Forelimb muscle (tissue), 1 donor: ENCODE results near the gene SIGMAR1. TPM values are rescaled to one million over a fixed set of nuclear protein-coding genes. Genes with fewer than 3 reads are reported as not detected.
A peak's percentile ranks its signal among the peaks of the same experiment; 100 is the strongest.

Source experiments
- DNase-seq: peaks from one replicate; pipeline ENCODE4 v3.0.0-alpha.2; 2013; ENCODE audit warnings: low read depth
- polyA plus RNA-seq: library from polyadenylated mRNA; unstranded; fragments of 120-200 nt; gene quantifications from one replicate; pipeline ENCODE4 v1.2.1, GENCODE V29; 2013; ENCODE audit not compliant: insufficient read length

Gene SIGMAR1
- polyA plus RNA-seq, 1 donor: 47.3 TPM

DNA sequence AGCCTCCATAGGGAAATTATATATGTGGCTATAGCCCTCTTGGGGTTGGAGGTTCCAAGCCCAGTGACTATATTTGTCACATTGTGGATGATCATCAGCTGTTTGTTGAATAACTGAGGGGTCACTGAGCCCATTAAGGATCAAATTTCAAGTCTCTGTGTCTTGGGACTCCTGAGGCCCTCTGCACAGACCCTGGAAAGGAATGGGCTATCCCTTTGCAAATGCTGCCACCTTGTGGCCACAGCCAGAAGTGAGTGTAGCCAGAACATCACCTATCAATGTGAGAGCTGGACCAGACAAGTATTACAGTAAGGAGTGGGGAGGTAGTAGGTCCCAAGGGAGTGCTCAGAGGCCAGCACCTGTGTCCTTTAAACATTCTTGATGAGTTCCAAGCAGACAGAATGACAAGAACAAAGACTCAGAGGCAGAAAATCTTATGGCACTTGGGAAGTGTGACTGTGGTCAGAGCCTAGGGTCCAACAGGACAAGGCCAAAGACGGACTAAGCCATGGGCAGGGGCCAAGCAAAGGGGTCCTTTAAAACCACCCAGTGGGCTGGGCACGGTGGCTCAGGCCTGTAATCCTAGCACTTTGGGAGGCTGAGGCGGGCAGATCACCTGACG is 33.9 kb downstream of the SIGMAR1 start:
- DNase-seq: peak; percentile 66

DNA sequence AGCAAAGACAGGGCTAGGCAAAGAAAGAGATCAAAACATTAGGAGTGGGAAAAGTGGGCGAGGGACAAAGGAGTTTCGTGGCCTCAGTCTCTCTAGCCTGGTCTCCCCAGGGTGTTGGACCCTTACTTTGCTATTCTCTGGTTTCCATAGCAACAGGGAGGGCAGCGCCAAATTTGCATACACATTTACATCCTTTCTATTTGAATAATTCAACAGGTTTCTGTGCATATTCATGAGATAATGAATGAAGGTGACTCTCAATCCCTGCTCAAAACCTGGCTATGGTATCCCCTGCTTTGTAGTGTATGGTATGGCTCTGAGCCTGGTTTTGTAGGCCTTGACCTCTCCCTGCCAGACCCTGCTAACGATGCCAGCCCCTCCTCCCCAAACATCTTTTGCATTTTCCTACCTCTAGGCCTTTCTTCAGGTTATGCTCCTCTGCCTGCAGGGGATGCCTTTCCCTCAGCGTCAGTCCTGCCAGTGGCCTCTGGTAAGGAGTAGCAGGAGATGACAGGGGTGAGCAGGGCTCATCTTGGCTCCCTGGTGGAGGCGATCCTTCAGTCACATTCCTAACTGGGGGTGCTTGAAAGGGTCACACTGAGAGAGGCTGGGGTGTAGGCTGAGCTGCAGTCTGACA is 35.5 kb downstream of the SIGMAR1 start:
- no peak for DNase-seq

DNA sequence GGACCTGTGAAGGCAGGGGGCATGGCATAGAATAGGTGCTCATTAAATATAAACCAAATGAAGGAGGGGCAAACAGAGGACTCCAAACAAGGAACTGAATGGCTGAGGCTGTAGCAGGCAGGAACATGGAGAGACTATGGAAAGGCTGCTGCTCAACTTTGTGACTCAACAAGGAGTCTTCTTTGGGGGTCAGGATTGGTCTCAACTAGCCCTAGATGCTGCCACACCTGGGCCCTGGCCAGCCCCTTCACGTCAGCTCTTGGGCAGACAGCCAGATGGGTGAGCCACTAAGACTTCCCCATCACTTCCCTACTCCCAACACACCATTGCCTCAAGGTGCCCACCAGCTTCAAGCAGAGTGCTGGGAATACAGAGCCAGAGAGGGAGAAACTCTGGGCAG is 36.7 kb downstream of the SIGMAR1 start:
- no peak for DNase-seq

DNA sequence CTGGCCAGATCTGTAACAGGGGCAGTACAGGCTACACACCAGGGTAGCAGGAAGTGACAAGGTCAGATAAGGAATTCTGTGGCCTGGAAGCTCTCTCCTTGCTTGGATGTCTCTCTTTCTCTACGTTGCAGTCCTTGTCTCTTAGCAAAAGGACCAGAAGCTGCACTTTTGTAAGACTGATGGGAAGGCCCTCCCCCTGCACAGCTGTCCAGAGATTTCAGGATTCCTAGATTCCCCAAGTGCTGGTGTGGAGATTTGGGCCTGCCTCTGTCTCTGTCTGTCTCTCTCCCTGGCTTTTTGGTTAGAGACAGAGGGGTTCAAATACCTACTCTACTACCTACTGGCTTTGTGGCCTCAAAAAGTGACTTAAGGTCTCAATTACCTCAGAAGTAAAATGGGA is 38.0 kb downstream of the SIGMAR1 start:
- DNase-seq: no peak

DNA sequence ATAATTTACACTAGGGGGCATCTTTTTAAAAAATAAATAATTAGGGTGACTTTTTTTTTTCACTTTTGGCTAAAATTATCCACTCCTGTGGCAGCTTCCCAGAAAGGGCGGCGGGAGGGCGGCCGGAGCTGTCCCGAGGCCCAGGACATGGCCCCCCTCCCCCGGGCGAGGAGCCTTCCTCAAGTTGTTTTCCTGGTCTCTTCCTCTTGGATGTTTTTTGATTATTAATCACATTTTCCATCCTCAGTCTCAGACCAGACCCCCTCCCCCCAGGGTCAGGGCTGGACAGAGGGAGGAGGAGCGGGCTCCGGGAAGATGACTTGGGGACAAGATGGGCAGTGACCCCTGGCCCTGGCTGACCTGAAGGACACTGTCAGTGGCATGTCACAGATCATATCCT is 43.4 kb downstream of the SIGMAR1 start:
- DNase-seq: no peak

DNA sequence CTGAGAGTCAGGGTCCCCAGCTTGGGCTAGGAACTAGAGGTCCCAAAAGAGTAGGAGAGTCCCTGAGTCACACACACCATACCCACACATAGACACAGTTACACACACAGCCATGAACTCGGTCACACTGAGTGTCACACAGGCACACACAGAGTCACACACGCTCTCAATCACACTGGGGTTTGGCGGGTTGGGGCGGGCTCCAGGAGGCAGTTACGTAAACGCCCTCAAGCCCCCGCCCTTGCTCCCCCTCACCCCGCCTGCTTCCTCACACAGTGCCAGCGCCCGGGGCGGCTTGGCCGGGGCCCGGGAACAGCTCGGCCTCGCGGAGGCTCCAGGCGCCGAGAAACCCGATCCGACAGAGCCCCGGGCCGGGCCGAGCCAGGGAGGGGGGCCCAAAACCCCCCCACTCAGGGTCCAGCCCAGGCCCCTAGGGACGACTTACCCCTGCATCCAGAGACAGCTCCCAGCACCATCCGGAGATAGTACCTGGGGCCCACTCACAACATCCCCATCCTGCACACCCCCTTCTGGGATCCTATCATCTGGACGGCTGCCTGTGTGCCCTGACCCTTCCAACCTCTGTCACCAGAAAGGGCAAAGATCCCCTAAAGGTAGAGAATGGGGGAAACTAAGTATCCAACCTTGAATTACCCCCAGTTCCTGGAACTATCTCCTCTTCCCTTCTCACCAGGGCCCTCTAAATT is 44.5 kb downstream of the SIGMAR1 start:
- DNase-seq: no peak

DNA sequence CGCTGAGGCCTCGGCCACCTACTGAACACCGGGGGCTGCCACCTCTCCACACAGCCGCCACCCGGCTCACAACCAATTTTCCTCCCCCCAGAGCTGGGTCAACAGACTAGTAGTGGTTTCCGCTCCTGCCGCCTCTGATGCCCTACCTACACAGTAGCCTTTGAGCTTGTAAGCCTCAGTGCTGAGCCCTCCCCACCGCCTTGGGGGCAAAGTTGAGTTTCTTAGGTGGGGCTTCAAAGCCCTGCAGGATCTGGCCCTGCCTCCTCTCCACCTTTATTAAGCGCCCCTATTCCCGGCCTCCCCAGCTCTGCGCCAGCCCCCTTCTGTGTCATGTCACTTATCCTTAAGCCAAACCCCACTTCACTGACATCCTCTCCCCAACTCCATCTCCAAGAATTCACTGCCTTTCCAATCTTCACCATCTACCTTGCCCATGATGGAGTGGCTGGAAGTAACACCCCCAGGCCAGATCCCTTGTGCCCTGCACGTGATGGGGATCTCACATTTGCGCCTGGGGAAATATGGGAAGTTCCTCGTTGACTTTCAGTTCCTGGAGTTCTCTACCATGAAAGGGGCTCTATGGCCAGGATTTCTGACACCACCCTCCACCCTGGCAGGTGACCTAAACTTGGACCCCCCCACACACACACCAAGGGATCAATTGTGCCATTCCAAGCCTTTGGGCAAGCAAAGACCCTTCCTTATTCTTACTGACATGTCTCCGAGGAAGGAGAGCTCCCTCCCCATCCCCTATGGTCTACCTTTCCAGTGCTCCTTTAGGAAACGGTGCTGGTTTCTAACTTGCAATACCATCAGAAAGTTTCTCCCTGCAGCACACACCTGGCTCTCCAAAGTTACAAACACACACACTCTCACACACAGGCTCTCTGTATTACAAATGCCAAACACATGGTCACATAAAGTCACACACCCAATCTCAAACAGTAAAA is 45.4 kb downstream of the SIGMAR1 start:
- no peak for DNase-seq

DNA sequence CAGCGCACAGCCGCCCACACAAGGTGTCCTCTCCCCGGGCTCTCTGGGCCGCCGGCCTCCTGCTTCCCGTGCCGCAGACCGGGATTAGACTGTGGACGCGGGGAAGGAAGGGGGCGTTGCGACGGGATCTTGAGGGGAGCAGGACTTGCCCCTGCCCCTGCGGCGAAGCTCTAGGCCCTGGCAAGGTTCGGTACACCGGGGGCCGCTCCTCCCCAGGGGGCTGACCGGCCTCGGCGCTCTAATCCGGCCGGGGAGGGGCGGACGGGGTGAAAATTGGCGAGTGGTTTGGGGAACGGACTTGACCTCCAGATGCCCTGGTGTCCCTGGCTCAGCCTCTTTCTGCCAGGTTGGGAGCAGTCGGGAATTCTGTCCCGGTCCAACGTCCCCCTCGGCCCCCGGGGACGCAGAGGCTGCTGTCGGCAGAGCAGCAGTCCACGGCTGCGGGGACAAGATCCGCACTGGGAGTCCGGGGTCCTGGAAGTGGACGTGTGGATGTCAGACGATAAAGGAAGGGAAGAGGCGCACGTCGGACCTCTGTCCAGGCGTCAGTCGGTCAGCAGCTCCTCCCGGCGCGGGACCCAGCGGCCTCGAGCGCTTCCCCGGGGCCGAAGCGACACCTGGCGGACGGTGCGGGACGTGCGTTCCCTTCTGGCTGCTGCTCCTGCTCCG is 46.2 kb downstream of the SIGMAR1 start:
- no peak for DNase-seq

DNA sequence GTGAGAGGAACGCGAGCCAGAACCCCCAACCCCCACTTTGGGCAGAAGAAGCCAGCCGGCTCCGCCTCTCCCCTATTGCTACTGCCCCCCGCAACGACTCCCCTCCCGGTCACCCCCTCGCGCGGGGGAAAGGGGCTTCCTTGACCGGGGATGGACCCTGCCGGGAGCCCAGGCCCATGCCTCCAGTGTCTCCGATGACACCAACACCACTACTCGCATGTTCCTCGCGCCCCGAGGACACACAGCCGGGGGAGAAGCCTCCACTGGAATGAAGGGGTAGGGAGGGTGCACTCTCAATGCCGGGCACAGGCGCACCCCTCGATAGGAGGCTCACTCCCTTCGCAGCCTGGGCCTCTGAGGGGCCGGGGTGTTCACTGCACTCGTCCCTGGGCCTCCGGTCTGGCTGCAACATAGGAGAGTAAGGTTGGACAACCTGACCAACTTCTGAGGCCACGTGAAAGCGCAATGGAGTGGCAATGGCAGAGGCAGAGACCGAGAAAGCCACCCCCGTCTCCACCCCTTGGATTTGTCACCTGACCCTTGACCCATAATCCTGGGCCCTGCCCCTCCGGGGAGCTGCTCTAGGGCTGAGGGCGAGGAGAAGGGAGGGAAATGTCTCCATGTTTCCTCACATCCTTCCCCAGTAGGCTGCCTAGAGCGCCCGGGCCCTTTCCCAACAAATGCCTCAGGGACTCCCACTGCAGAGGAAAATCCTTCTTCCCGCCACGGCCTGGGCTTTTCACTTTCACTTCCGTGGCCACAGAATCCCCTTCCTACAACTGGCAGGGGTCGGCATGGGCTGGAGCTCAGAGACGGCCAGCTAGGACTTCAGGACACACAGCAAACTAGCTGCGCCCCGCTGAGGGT is 47.0 kb downstream of the SIGMAR1 start:
- no peak for DNase-seq

DNA sequence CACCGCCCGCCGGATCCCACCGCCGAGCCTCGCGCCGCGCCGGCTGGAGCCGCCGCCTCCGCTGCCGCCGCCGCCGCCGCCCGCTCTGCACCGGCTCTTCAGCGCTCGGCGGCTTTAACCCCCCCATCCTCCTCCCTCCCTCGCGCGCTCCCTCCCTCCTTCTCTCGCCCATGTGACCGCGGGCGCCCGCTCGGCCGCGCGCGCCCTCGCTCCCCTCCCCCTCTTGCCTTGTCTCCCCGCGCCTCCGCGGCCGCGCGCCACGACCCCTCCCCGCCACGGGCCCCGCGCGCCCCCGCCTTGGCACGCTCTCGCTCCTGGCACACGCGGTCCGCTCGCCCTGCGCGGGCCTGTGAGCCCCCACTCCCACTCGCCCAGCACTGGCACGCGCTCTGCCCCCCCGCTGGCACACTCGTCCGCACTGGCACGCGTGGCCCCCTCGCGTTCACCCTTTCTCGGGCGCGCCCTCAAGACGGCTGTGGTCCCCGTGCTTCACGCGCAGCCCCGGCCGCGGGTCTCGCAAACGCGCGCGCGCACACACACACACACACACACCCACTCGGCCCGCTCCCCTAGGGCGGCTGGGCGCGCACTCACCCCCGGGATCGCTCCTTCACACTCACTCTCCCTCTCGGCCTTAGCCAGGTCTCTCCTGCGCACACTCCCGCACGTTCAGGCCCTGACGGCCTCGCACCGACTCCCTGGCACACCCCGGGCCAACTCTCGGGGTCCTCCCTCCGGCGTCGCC is 47.8 kb downstream of the SIGMAR1 start, which contains the start of gene CNTFR:
TSS of gene CNTFR (minus strand) at position 89 of the 745 bp plus-strand sequence. CDS start 20,743 bp downstream, outside the sequence.
- DNase-seq: no peak

DNA sequence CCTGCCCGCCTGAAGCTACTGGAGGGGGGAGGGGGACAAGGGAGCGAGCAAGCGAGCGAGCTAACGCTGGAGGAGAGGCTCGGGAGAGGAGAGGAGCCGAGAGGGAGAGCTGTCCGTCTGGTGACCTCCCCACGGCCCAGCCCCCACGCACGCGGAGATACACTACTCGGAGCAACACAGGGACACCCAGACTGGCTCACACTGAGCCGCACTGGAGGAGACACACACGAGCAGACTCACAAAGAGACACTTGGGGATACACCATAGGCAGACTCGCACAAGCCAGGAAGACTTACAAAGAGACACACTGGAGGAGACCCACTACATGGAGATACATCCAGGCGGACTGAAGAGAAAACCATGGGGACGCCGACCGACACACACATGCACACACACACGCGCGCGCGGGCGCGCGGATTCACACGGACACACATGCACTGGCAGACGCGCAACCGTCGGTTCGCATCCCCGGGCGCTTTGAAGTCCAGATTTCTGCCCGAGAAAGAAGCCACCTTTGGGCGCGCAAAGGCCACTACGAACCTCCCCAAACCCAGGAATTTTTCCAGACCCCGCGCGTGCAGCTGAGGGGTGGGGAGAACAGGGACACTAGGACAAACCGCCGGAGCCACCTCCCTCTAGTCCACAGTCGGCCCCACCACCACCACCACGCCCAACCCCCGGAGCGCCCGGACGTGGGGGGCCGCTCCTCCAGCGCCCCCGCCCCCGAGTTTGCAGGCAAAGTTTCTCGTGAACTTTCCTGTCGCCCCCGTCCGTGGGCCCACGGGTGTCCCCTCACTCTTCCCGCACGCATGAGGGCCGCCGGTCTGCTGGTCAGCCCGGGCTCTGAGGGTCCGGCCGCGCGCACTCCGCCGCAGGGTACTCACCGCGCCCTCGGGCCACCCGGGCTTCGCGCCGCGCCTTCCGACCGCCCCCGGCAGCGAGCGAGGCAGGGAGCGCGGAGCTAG is 48.6 kb downstream of the SIGMAR1 start:
- DNase-seq: no peak

DNA sequence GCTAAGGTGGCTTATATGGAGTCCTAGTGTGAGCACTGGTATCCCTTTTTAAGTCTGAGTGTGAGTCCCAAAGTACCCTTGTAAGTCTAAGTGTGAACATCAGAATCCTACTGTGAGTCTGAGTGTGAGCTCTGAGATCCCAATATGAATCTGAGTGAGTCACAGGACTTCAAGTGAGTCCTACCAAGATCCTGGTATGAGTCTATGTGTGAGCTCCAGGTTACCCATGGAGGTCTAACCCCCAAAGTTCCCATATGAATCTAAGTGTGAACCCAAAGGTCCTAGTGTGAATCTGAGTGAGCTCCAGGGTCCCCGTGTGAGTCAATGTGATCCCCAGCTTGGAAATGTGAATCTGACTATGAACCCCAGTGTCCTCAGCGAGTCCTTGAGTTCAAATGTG is 50.3 kb downstream of the SIGMAR1 start:
- DNase-seq: no peak

DNA sequence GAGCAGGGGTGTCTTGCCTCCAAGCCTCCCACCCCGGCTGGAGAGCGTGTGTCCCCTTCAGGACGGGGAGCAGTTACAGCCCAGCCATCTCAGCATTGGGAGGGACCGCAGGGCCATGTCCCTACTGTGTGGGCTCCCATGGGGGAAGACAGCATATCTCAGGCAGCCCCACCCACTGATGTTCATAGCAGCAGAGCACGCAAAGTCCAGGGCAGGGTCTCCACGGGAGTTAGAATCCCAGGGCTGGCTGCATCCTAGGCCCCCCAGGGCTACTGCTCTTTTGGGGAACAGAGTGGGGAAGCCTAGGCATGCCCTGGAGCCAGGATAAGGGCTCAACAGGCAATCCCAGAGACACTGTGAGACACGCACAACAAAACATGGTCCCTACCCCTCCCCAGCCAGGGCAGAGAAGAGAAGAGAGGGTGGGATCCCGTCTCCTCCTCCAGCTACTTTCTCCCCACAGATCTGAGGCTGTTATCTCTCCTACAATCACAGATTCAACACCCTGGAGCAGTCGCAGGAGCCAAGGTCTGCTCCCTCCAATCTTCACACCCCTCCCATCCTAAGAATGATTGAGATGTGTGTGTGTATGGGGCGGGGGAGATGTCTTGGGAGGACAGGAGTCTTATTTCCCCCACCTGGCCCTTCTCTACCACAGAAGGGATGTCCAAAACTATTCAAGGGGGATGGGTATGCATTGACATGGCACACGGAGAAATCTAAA is 51.5 kb downstream of the SIGMAR1 start:
- no peak for DNase-seq

DNA sequence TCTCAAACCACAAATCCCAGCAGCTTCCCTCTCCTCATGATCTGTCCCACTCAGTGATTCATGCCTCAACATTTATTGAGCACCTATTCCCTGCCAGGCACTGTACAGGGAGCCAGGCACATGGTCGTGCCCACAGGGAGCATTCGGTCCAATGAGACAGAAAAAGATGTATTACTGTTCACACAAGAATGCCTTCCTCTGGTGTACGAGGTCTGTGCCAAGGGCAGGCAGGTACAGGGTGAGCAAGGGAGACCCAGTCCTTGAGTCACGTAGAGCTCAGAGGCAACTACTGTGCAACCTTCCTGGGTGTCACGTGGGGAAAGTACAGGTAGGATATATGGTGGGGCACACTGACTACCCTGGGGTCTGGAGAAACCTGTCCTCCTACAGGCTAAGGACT is 52.6 kb downstream of the SIGMAR1 start:
- no peak for DNase-seq
